GM10266 (cell line): ENCODE results near the gene ATP5F1C.

ENCODE experiments used
- DNase-seq: peaks from one replicate; pipeline ENCODE4 v3.0.0; 2012; ENCODE audit errors: extremely low spot score
- TF ChIP-seq, protein P1 (sequence below): IDR thresholded peaks from 2 replicates; pipeline ENCODE4 v1.5.1; 2012; ENCODE audit warnings: mild to moderate bottlenecking, low read depth; ENCODE audit not compliant: control insufficient read depth, insufficient read depth; ENCODE audit errors: missing control alignments

Gene ATP5F1C

DNA sequence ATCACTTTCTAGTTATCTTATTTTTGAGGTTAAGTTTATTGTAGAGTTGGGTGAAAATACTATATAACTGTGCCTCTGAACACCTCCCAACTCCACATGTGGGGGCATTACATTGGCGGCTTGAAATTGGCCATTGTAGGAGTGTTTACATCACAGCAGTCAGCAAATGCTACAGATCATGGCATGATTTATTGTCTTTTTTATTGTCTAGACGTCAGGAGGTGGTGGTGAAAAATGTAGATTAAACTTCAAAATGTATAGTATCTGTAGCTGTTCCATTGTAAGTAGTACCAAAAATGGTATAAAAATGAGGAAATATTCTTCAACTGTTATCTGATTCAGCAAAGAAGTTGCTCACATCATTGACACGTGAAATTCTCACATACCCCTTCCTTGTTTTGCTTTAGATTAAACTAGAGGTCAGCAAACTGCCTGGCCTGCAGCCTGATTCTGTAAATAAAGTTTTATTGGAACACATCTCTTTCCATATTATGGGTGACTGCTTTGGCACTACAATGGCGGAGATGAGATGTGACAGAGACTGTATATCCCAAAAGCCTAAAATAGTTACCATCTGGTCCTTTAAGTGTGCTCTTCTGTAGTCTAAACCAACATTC lies 65.4 kb downstream of the ATP5F1C start:
- TF ChIP-seq, protein P1, sequence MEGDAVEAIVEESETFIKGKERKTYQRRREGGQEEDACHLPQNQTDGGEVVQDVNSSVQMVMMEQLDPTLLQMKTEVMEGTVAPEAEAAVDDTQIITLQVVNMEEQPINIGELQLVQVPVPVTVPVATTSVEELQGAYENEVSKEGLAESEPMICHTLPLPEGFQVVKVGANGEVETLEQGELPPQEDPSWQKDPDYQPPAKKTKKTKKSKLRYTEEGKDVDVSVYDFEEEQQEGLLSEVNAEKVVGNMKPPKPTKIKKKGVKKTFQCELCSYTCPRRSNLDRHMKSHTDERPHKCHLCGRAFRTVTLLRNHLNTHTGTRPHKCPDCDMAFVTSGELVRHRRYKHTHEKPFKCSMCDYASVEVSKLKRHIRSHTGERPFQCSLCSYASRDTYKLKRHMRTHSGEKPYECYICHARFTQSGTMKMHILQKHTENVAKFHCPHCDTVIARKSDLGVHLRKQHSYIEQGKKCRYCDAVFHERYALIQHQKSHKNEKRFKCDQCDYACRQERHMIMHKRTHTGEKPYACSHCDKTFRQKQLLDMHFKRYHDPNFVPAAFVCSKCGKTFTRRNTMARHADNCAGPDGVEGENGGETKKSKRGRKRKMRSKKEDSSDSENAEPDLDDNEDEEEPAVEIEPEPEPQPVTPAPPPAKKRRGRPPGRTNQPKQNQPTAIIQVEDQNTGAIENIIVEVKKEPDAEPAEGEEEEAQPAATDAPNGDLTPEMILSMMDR = no peak
- no peak for DNase-seq

DNA sequence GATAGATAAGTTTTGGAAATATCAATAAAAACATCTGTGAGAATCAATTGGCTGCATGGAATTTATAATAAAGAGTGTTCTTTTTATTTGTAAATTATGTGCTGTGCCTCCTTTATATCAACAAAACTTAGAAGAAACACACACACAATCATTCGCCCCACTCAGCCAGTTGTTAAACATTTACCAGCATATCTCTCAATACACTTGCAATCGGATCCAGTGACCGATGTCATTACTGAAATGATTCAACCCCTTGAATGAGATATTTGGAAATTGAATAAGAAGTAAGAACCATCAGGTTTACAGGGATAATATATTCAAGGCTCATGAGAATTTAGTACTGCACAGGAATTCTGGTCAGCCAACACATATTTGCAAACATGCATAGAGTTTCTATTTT lies 65.9 kb downstream of the ATP5F1C start:
- no peak for DNase-seq
- TF ChIP-seq, protein P1 = no peak

DNA sequence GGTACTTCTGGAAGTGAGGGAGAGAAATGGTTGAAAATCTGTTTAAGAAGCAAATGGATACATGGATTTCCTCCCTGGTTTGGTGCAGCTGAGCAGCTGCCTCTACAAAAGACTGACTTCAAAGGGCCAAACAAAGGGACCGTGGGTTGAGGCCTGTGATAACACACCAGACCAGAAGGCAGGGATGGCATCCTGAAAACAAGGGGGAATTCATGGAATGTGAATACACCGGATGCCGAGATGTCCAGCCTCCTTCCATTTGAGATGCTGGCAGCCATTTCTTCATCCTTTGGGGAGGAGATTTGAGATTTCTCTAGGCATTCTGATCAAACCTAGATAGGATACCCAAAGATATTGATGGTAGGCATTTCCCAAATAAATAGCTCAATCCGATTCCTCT lies 67.2 kb downstream of the ATP5F1C start:
- DNase-seq = no peak
- TF ChIP-seq, protein P1 = no peak

DNA sequence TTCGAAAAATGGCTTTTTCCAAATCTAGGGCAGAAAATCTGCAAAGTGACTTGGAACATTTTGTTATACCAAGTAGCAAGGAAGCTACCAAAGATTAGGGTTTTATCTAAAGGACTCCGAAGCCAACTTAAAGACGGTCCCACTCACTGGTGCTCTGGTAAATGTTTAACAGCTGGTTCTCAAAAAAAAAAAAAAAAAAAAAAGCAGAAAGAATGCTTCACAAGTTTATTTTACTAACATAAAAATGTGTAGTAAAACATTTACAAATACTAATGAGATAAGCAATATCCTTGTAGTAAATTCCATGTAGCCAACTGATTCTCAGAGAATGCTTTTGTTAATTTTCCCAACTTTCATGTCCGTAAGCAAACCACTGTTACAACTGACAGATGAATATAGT lies 68.7 kb downstream of the ATP5F1C start:
- TF ChIP-seq, protein P1 = no peak
- DNase-seq = no peak

DNA sequence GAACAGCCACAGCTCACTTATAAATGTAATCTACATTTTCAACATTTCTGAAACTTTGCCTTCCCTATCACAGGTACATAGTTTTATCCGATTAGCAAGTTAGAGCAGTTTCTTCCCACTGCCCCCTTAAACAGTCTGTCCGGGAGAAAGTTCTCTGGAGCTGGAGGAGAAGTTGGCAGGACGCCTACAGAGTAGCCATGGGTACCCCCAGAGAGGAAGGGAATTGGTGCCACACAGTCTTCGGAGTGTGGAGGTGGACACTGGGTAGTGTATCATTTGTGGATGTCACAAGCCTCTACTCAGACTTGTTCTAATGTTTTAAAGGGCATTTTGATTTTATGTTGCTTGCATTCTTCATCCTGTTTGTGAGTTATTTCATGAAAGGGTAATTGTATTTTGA lies 69.3 kb downstream of the ATP5F1C start:
- DNase-seq = no peak
- TF ChIP-seq, protein P1 = no peak
